HUES64 (cell line): ENCODE results near the gene TSC22D4.

Experiments used
- H3K27ac ChIP-seq: 2 replicates; pipeline ENCODE4 v1.7.0; 2013; ENCODE audit warnings: low read depth, low read length, inconsistent platforms
- H3K27me3 ChIP-seq: 2 replicates; pipeline ENCODE4 v1.6.1; 2013; ENCODE audit warnings: mild to moderate bottlenecking, low read length; ENCODE audit not compliant: insufficient read depth
- H3K36me3 ChIP-seq: 2 replicates; pipeline ENCODE4 v1.6.1; 2013; ENCODE audit warnings: mild to moderate bottlenecking, low read length; ENCODE audit not compliant: insufficient read depth
- H3K4me1 ChIP-seq: 2 replicates; pipeline ENCODE4 v1.6.1; 2013; ENCODE audit warnings: mild to moderate bottlenecking, low read length, moderate library complexity; ENCODE audit not compliant: insufficient read depth
- H3K4me3 ChIP-seq: 2 replicates; pipeline ENCODE4 v1.5.1; 2013; ENCODE audit warnings: mild to moderate bottlenecking, low read length, moderate library complexity
- H3K9ac ChIP-seq: 2 replicates; pipeline ENCODE4 v1.6.1; 2013; ENCODE audit warnings: mild to moderate bottlenecking, low read depth, low read length
- H3K9me3 ChIP-seq: 2 replicates; pipeline ENCODE4 v1.6.1; 2013; ENCODE audit warnings: low read depth, low read length; ENCODE audit not compliant: insufficient read depth
- WGBS: fragments of 150-250, 120-280 bp; methylation state at CpG from one replicate; pipeline ENCODE4 v1.1.7; 2013; ENCODE audit warnings: missing lambda C conversion rate; 5-methylcytosine and 5-hydroxymethylcytosine counted together

TSC22D4 gene

GRCh38 chr7:100469227-100470044 lies 9.6 kb downstream of the TSC22D4 start:
- Histone ChIP-seq H3K36me3 (no peaks in the 10 kb centered on the region), H3K4me3 (no peak overlapping the region), H3K4me1 (peaks cover 7% of the 10 kb centered on the region), H3K27me3 (no peaks in the 10 kb centered on the region), H3K27ac (no peak overlapping the region), H3K9me3 (no peaks in the 10 kb centered on the region), H3K9ac (no peak overlapping the region)
- WGBS: 34% methylated on average over 13 of the region's 13 CpGs

- 91% methylated on average over 22 of the region's 22 CpGs for WGBS
- H3K27ac ChIP-seq: no peak overlapping the region
- H3K27me3 ChIP-seq: no peaks in the 10 kb centered on the region
- no peaks in the 10 kb centered on the region for H3K36me3 ChIP-seq
- H3K4me3 ChIP-seq: no peak overlapping the region
- H3K4me1 ChIP-seq: peaks cover 3% of the 10 kb centered on the region
- H3K9me3 ChIP-seq: no peaks in the 10 kb centered on the region
- H3K9ac ChIP-seq: no peak overlapping the region
These were observed 11.2 kb downstream of the TSC22D4 start for GRCh38 chr7:100467638-100468373.

- H3K4me1 ChIP-seq: no peaks in the 10 kb centered on the region; the same call in 1 of the 2 replicates
- H3K27me3 ChIP-seq: no peaks in the 10 kb centered on the region
- H3K27ac ChIP-seq: no peak overlapping the region; the same call in 1 of the 2 replicates
- no peaks in the 10 kb centered on the region for H3K36me3 ChIP-seq
- H3K9me3 ChIP-seq: no peaks in the 10 kb centered on the region
- H3K4me3 ChIP-seq: no peak overlapping the region
- no peak overlapping the region for H3K9ac ChIP-seq
- 93% methylated on average over 27 of the region's 32 CpGs for WGBS
These were observed 12.1 kb downstream of the TSC22D4 start for GRCh38 chr7:100466653-100467605.

- peak overlapping the region; percentile 23; the same call in 1 of the 2 replicates for H3K4me3 ChIP-seq
- H3K9ac ChIP-seq: no peak overlapping the region
- H3K36me3 ChIP-seq: no peaks in the 10 kb centered on the region
- H3K27ac ChIP-seq: no peak overlapping the region
- 20% methylated on average over 17 of the region's 17 CpGs for WGBS
- H3K9me3 ChIP-seq: no peaks in the 10 kb centered on the region
- no peaks in the 10 kb centered on the region; the same call in 1 of the 2 replicates for H3K4me1 ChIP-seq
- H3K27me3 ChIP-seq: no peaks in the 10 kb centered on the region
These were observed 13.2 kb downstream of the TSC22D4 start for GRCh38 chr7:100465702-100466311.

GRCh38 chr7:100465299-100465698 lies 13.7 kb downstream of the TSC22D4 start:
- Histone ChIP-seq H3K9ac (no peak overlapping the region), H3K36me3 (no peaks in the 10 kb centered on the region), H3K4me1 (no peaks in the 10 kb centered on the region; the same call in 1 of the 2 replicates), H3K27me3 (no peaks in the 10 kb centered on the region), H3K27ac (no peak overlapping the region), H3K4me3 (no peak overlapping the region), H3K9me3 (no peaks in the 10 kb centered on the region)
- 88% methylated on average over 8 of the region's 8 CpGs for WGBS

GRCh38 chr7:100464791-100465190 lies 14.2 kb downstream of the TSC22D4 start:
- Histone ChIP-seq H3K27ac (no peak overlapping the region), H3K4me3 (no peak overlapping the region), H3K36me3 (no peaks in the 10 kb centered on the region), H3K9ac (no peak overlapping the region), H3K4me1 (no peaks in the 10 kb centered on the region; the same call in 1 of the 2 replicates), H3K27me3 (no peaks in the 10 kb centered on the region), H3K9me3 (no peaks in the 10 kb centered on the region)
- 92% methylated on average over 2 of the region's 2 CpGs for WGBS

- Histone ChIP-seq H3K27ac (no peak within 1 kb of the TSS), H3K27me3 (no peaks in the 10 kb centered on the region), H3K9ac (no peak within 1 kb of the TSS), H3K4me1 (no peaks in the 10 kb centered on the region), H3K9me3 (no peaks in the 10 kb centered on the region), H3K36me3 (no peaks in the 10 kb centered on the region), H3K4me3 (no peak within 1 kb of the TSS)
- 76% methylated on average over 6 of the region's 7 CpGs for WGBS
These were observed 14.8 kb downstream of the TSC22D4 start, which contains the start of gene SPACDR for GRCh38 chr7:100464210-100464660. Gene SPACDR, minus strand, starts transcription at chr7:100464260. Its CDS starts 235 bp downstream, at chr7:100464025.

- Histone ChIP-seq H3K9me3 (no peaks in the 10 kb centered on the region), H3K27me3 (no peaks in the 10 kb centered on the region), H3K4me3 (no peak overlapping the region), H3K4me1 (peaks cover 7% of the 10 kb centered on the region), H3K9ac (no peak overlapping the region), H3K36me3 (no peaks in the 10 kb centered on the region), H3K27ac (no peak overlapping the region; the same call in 1 of the 2 replicates)
- 89% methylated on average over 6 of the region's 6 CpGs for WGBS
These were observed 22.0 kb downstream of the TSC22D4 start for GRCh38 chr7:100457033-100457432.

- H3K9me3 ChIP-seq: no peaks in the 10 kb centered on the region
- H3K36me3 ChIP-seq: no peaks in the 10 kb centered on the region
- H3K27ac ChIP-seq: peak overlapping the region; percentile 64; the same call in 1 of the 2 replicates
- no peak overlapping the region for H3K9ac ChIP-seq
- 91% methylated on average over 14 of the region's 14 CpGs for WGBS
- H3K27me3 ChIP-seq: no peaks in the 10 kb centered on the region
- no peak overlapping the region for H3K4me3 ChIP-seq
- H3K4me1 ChIP-seq: peaks cover 7% of the 10 kb centered on the region
These were observed 22.5 kb downstream of the TSC22D4 start for GRCh38 chr7:100456562-100456961.

- Histone ChIP-seq H3K9me3 (no peaks in the 10 kb centered on the region), H3K27me3 (no peaks in the 10 kb centered on the region), H3K9ac (no peak overlapping the region)
These were observed 23.8 kb downstream of the TSC22D4 start for GRCh38 chr7:100455206-100455605.

More at GRCh38 chr7:100455206-100455605, 23.8 kb downstream of the TSC22D4 start:
- WGBS: 92% methylated on average over 3 of the region's 3 CpGs
- H3K36me3 ChIP-seq: no peaks in the 10 kb centered on the region
- H3K4me3 ChIP-seq: no peak overlapping the region
- H3K27ac ChIP-seq: no peak overlapping the region
- peaks cover 7% of the 10 kb centered on the region for H3K4me1 ChIP-seq
